BE2C (cell line): Measurements from ENCODE around the gene ZDHHC14.

Experiments used
- DNase-seq: peaks from one replicate; pipeline ENCODE4 v3.0.0-alpha.2; 2020
- H3K27me3 ChIP-seq: fragments of 250-450 bp; sonication (Bioruptor Pico); 2 replicates; pipeline ENCODE4 v1.5.1; 2020; ENCODE audit warnings: mild to moderate bottlenecking
- H3K36me3 ChIP-seq: fragments of 250-450 bp; sonication (Bioruptor Pico); 2 replicates; pipeline ENCODE4 v1.5.1; 2020; ENCODE audit warnings: mild to moderate bottlenecking
- H3K4me1 ChIP-seq: fragments of 250-450 bp; sonication (Bioruptor Pico); 2 replicates; pipeline ENCODE4 v1.5.1; 2020
- H3K4me3 ChIP-seq: 2 replicates; pipeline ENCODE4 v1.5.1; 2011; ENCODE audit warnings: low read depth, low read length
- H3K9me3 ChIP-seq: fragments of 250-450 bp; sonication (Bioruptor Pico); 2 replicates; pipeline ENCODE4 v1.5.1; 2020
- CTCF ChIP-seq: IDR thresholded peaks from 2 replicates; pipeline ENCODE4 v1.5.1; 2012; ENCODE audit warnings: mild to moderate bottlenecking, low read depth, low read length

Gene ZDHHC14

GRCh38 chr6:157548635-157549467 lies 167.9 kb downstream of the ZDHHC14 start:
- H3K4me1 ChIP-seq: no peaks in the 10 kb centered on the region
- no peak overlapping the region for H3K4me3 ChIP-seq
- DNase-seq: no peak
- TF ChIP-seq CTCF: no peak
- H3K36me3 ChIP-seq: no peaks in the 10 kb centered on the region
- no peaks in the 10 kb centered on the region for H3K27me3 ChIP-seq
- H3K9me3 ChIP-seq: no peaks in the 10 kb centered on the region

- H3K9me3 ChIP-seq: no peaks in the 10 kb centered on the region
- H3K4me3 ChIP-seq: no peak overlapping the region
- no peaks in the 10 kb centered on the region for H3K36me3 ChIP-seq
- no peak for DNase-seq
- TF ChIP-seq CTCF: no peak
- H3K27me3 ChIP-seq: no peaks in the 10 kb centered on the region
- no peaks in the 10 kb centered on the region for H3K4me1 ChIP-seq
These were observed 168.4 kb downstream of the ZDHHC14 start for GRCh38 chr6:157549468-157549745.

- Histone ChIP-seq H3K4me1 (no peaks in the 10 kb centered on the region), H3K4me3 (no peak overlapping the region), H3K36me3 (no peaks in the 10 kb centered on the region), H3K27me3 (no peaks in the 10 kb centered on the region), H3K9me3 (no peaks in the 10 kb centered on the region)
- TF ChIP-seq CTCF: no peak
- no peak for DNase-seq
These were observed 169.4 kb downstream of the ZDHHC14 start for GRCh38 chr6:157550114-157550989.

GRCh38 chr6:157551041-157551832 lies 170.2 kb downstream of the ZDHHC14 start:
- no peak for DNase-seq
- no peak for TF ChIP-seq CTCF
- no peak overlapping the region for H3K4me3 ChIP-seq

GRCh38 chr6:157552081-157552747 lies 171.2 kb downstream of the ZDHHC14 start:
- Histone ChIP-seq H3K4me3 (no peak overlapping the region), H3K36me3 (no peaks in the 10 kb centered on the region), H3K27me3 (no peaks in the 10 kb centered on the region), H3K4me1 (no peaks in the 10 kb centered on the region), H3K9me3 (no peaks in the 10 kb centered on the region)
- no peak for TF ChIP-seq CTCF
- no peak for DNase-seq

More at GRCh38 chr6:157551041-157551832, 170.2 kb downstream of the ZDHHC14 start:
- H3K36me3 ChIP-seq: no peaks in the 10 kb centered on the region
- H3K27me3 ChIP-seq: no peaks in the 10 kb centered on the region
- no peaks in the 10 kb centered on the region for H3K9me3 ChIP-seq
- no peaks in the 10 kb centered on the region for H3K4me1 ChIP-seq
